Endothelial cell of umbilical vein (primary cell): ENCODE measurements around the gene CEBPZOS. TPM values are rescaled to one million over a fixed set of nuclear protein-coding genes. Genes with fewer than 3 reads are reported as not detected.

Source experiments
- BruUV-seq: library from RNA; stranded (reverse); fragments of 400-500 nt; replicated peaks from 2 replicates; lab custom pipeline; 2021; lab: Mats Ljungman, UMichigan
- CTCF ChIA-PET: fragments of 300-600, 350-600 bp; sonication (Branson Sonifier 250); formaldehyde crosslinking; loops from one replicate; lab custom pipeline; 2021; ENCODE audit warnings: antibody characterized with exemption, inconsistent platforms; lab: Charles Lee
- POLR2A ChIA-PET: fragments of 300-600, 350-600 bp; sonication (Branson Sonifier 250); formaldehyde crosslinking; loops from one replicate; lab custom pipeline; 2021; ENCODE audit warnings: antibody characterized with exemption, inconsistent platforms; lab: Charles Lee
- DNase-seq: peaks from one replicate; pipeline ENCODE4 v3.0.0-alpha.2; 2011; ENCODE audit warnings: low read depth, low spot score
- FAIRE-seq: peaks from 2 replicates; lab custom pipeline; 2011; peaks lifted over from hg19 to GRCh38; lab: Jason Lieb, UNC
- H2AFZ ChIP-seq: 2 replicates; pipeline ENCODE4 v1.6.0; 2012; ENCODE audit warnings: low read depth, low read length, control low read depth, inconsistent platforms
- H3K27ac ChIP-seq: 2 replicates; pipeline ENCODE4 v1.5.1; 2011; ENCODE audit warnings: low read depth, mild to moderate bottlenecking, control low read depth, low read length, moderate library complexity; ENCODE audit not compliant: insufficient read depth
- H3K27me3 ChIP-seq, 2 experiments: 2 replicates each; pipeline versions ENCODE4 v1.6.0 to v1.6.1; 2011; ENCODE audit warnings: low read length in 2 of 2, mixed read lengths in 1 of 2; ENCODE audit not compliant: control insufficient read depth in 2 of 2, insufficient read depth in 2 of 2
- H3K36me3 ChIP-seq, 2 experiments: 2 replicates in 1 of 2; 3 replicates in 1 of 2; pipeline ENCODE4 v1.5.1; 2011; ENCODE audit warnings: low read length in 2 of 2, mild to moderate bottlenecking in 1 of 2, moderate library complexity in 1 of 2; ENCODE audit not compliant: control insufficient read depth in 2 of 2, insufficient read depth in 2 of 2; ENCODE audit errors: extremely low read depth in 1 of 2
- H3K4me1 ChIP-seq: 3 replicates; pipeline ENCODE4 v1.5.1; 2011; ENCODE audit warnings: mild to moderate bottlenecking, low read length; ENCODE audit not compliant: control insufficient read depth, insufficient read depth; ENCODE audit errors: extremely low read depth
- H3K4me2 ChIP-seq: 2 replicates; pipeline ENCODE4 v1.6.1; 2011; ENCODE audit warnings: low read length, control low read depth, mixed read lengths; ENCODE audit not compliant: insufficient read depth
- H3K4me3 ChIP-seq, 3 experiments: fragments of 200-600 bp in 1 of 3; sonication (generic), shearing (Covaris generic) in 1 of 3; replicated peaks in 1 of 3; 2 replicates each; pipeline ENCODE4 v1.5.1; 2011 to 2016; ENCODE audit warnings: control low read depth in 3 of 3, low read length in 3 of 3, mild to moderate bottlenecking in 2 of 3, inconsistent platforms in 1 of 3, low read depth in 1 of 3, moderate library complexity in 1 of 3; ENCODE audit not compliant: insufficient read depth in 1 of 3
- H3K79me2 ChIP-seq: 2 replicates; pipeline ENCODE4 v1.6.0; 2012; ENCODE audit warnings: low read length, inconsistent platforms; ENCODE audit not compliant: control insufficient read depth, insufficient read depth
- H3K9ac ChIP-seq: replicated peaks from 2 replicates; pipeline ENCODE3; 2011; ENCODE audit warnings: low read length, control low read depth; ENCODE audit not compliant: insufficient read depth; ENCODE audit errors: extremely low read depth
- H3K9me1 ChIP-seq: replicated peaks from 3 replicates; pipeline ENCODE4 v1.6.0; 2011; ENCODE audit warnings: mild to moderate bottlenecking, low read length; ENCODE audit not compliant: control insufficient read depth, insufficient read depth; ENCODE audit errors: extremely low read depth
- H3K9me3 ChIP-seq: replicated peaks from 2 replicates; pipeline ENCODE4 v1.5.1; 2012; ENCODE audit warnings: low read length, inconsistent platforms; ENCODE audit not compliant: control insufficient read depth, insufficient read depth
- H4K20me1 ChIP-seq: replicated peaks from 2 replicates; pipeline ENCODE3; 2011; ENCODE audit warnings: mild to moderate bottlenecking, low read length; ENCODE audit not compliant: control insufficient read depth, insufficient read depth; ENCODE audit errors: extremely low read depth
- CTCF ChIP-seq, 2 donors: IDR thresholded peaks; 1 replicate in 1 of 2; 2 replicates in 1 of 2; pipeline ENCODE4 v1.5.1; 2011; ENCODE audit warnings: low read length in 2 of 2, mild to moderate bottlenecking in 2 of 2, moderate library complexity in 2 of 2, control low read depth in 1 of 2, inconsistent platforms in 1 of 2, low read depth in 1 of 2; ENCODE audit not compliant: insufficient read depth in 1 of 2; ENCODE audit errors: extremely low read depth in 1 of 2
- GATA2 ChIP-seq: IDR thresholded peaks from 2 replicates; pipeline ENCODE4 v1.7.0; 2011; ENCODE audit warnings: low read depth, mild to moderate bottlenecking, moderate library complexity, mixed read lengths, low read length; ENCODE audit not compliant: insufficient read length, insufficient read depth
- MYC ChIP-seq: IDR thresholded peaks from one replicate; pipeline ENCODE4 v1.6.1; 2011; ENCODE audit warnings: mild to moderate bottlenecking, low read depth, low read length
- POLR2A ChIP-seq: IDR thresholded peaks from 2 replicates; pipeline ENCODE4 v1.6.1; 2012; ENCODE audit warnings: low read depth, mild to moderate bottlenecking, control low read depth, low read length
- dilution Hi-C: fragments of 300-500 bp; cut with MboI; formaldehyde crosslinking; loops from one replicate; pipeline ENCODE4 v1.15.0; 2019; ENCODE audit warnings: low sequenced_read_pairs; ENCODE audit not compliant: extremely low pct_ligation_motif_present
- intact Hi-C: fragments of 100-400 bp; cut with micrococcal nuclease; formaldehyde crosslinking; loops from one replicate; pipeline ENCODE4 v1.10.0; 2022
- polyA plus RNA-seq, 4 experiments: library from polyadenylated mRNA; depleted of rRNA in 3 of 4; stranded (reverse) in 3 of 4; unstranded in 1 of 4; fragments of >200 nt; gene quantifications; 2 replicates each; pipeline versions ENCODE4 v1.2.1 to v1.2.3, GENCODE V29; 2011 to 2012; ENCODE audit warnings: missing spikeins in 1 of 4
- total RNA-seq: library from RNA; stranded (reverse); gene quantifications from 2 replicates; pipeline ENCODE4 v1.2.3, GENCODE V29; 2021

The CEBPZOS gene
- total and polyA plus RNA-seq, 2 donors (not counting 3 experiments of a cell fraction or from before 2014, with no cell fraction given) = 29.1 to 36.3 TPM

DNA sequence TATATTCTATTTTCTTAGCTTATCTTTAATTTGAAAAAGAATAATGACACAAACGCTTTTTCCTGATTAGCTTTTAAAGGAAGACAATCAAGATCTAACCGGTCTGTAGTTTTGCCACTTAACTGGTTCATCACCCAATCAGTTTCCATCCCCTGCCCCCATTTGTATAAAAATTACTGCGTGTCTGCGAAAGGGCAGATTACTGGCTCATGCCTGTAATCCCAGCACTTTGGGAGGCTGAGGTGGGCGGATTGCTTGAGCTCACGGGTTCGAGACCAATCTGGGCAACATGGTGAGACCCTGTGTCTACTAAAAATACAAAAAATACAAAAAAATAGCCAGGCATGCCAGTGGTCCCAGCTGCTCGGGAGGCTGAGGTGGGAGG, 2.4 kb downstream of the CEBPZOS start:
- H3K4me1 ChIP-seq = peaks cover 6% of the 10 kb centered on the region
- H3K9me1 ChIP-seq = no peaks in the 10 kb centered on the region
- no peaks in the 10 kb centered on the region for H3K27me3 ChIP-seq
- ChIA-PET CTCF (interaction anchor here (0.9 to 1.4 kb wide), 2 partner anchors 13 to 15 kb away, joined by 3 read pairs; no protein-coding TSS in a partner anchor), POLR2A (no interaction called here)
- TF ChIP-seq GATA2 (no peak), MYC (no peak), POLR2A (no peak)
- H3K9me3 ChIP-seq = no peaks in the 10 kb centered on the region
- H3K9ac ChIP-seq = no peak overlapping the region
- H3K4me2 ChIP-seq = no peak overlapping the region
- dilution Hi-C loops = no loop called here
- H3K27ac ChIP-seq = no peak overlapping the region
- no peak overlapping the region for H2AFZ ChIP-seq
- no TSS peak for BruUV-seq
- peaks cover 26% of the 10 kb centered on the region for H3K79me2 ChIP-seq
- no peaks in the 10 kb centered on the region for H4K20me1 ChIP-seq
- intact Hi-C loops = loop anchor here (5.0 kb wide), 1 partner anchor 34 kb away; the partner anchor contains the start of genes CEBPZ and NDUFAF7
- H3K36me3 ChIP-seq = peaks cover 7% of the 10 kb centered on the region in 2 experiments
- DNase-seq = no peak
- no peak for FAIRE-seq
- H3K4me3 ChIP-seq = no peak overlapping the region

- Histone ChIP-seq H3K9me3 (no peaks in the 10 kb centered on the region), H3K4me1 (peaks cover 6% of the 10 kb centered on the region), H2AFZ (no peak overlapping the region), H3K79me2 (peaks cover 31% of the 10 kb centered on the region), H3K27ac (no peak overlapping the region), H3K9ac (no peak overlapping the region), H3K36me3 (peaks cover 11 to 16% of the 10 kb centered on the region in 2 experiments), H3K4me3 (no peak overlapping the region), H4K20me1 (no peaks in the 10 kb centered on the region), H3K27me3 (no peaks in the 10 kb centered on the region), H3K4me2 (no peak overlapping the region), H3K9me1 (no peaks in the 10 kb centered on the region)
- intact Hi-C loops = no loop called here
- FAIRE-seq (no peak), DNase-seq (no peak)
- dilution Hi-C loops = no loop called here
- ChIA-PET POLR2A (no interaction called here), CTCF (interaction anchor here (2.1 kb wide), 1 partner anchor 9 kb away, joined by 5 read pairs; no protein-coding TSS in a partner anchor)
- TF ChIP-seq CTCF (IDR thresholded peaks at IDR 0.05; ENCODE audit: extremely low read depth in 1 of 2, insufficient read depth in 1 of 2, low read depth in 1 of 2, low read length in 2 of 2) = no peak
- BruUV-seq = no TSS peak
These were observed 4.9 kb downstream of the CEBPZOS start for GRCh38 chr2:37201208-37201607.
